Stimulated activated CD4-positive, alpha-beta T cell treated with anti-CD3 and anti-CD28 coated beads, TNF-alpha, amount 100 ng/mL, for 24 hours (primary cell): ENCODE results near the gene HSD3B7.
"Not testable (repeated sequence)": the region's sequence is repeated elsewhere in the genome, so short reads cannot be mapped to it uniquely, and the experiment has no call there.

Source experiments
- DNase-seq, 3 experiments: peaks; one replicate each; pipeline ENCODE4 v3.0.0-alpha.2; 2020; ENCODE audit warnings: low read depth in 3 of 3

The HSD3B7 gene

GRCh38 chr16:30984669-30985400 lies at the start of gene HSD3B7:
HSD3B7 (plus strand) TSS chr16:30985207; CDS start chr16:30985659, 452 bp downstream.
- peak; percentile 62 to 79 (median 72) for DNase-seq

- no peak for DNase-seq
These were observed 47.3 kb upstream of the HSD3B7 start for GRCh38 chr16:30937692-30938091.

DNA sequence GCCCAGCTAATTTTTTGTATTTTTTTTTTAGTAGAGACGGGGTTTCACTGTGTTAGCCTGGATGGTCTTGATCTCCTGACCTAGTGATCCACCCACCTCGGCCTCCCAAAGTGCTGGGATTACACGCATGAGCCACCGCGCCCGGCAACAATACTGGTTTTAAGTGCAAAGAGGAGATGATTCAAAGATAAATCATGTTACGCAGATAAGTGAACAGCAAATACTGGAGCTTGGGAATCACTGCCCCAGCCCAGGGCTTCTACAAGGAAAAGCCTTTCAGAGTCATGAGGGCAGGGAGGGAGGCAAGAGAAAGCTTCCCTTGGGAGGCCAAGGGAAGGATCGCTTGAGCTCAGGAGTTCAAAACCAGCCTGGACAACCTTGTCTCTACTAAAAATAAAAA lies 45.4 kb upstream of the HSD3B7 start:
- not testable (repeated sequence) for DNase-seq

DNA sequence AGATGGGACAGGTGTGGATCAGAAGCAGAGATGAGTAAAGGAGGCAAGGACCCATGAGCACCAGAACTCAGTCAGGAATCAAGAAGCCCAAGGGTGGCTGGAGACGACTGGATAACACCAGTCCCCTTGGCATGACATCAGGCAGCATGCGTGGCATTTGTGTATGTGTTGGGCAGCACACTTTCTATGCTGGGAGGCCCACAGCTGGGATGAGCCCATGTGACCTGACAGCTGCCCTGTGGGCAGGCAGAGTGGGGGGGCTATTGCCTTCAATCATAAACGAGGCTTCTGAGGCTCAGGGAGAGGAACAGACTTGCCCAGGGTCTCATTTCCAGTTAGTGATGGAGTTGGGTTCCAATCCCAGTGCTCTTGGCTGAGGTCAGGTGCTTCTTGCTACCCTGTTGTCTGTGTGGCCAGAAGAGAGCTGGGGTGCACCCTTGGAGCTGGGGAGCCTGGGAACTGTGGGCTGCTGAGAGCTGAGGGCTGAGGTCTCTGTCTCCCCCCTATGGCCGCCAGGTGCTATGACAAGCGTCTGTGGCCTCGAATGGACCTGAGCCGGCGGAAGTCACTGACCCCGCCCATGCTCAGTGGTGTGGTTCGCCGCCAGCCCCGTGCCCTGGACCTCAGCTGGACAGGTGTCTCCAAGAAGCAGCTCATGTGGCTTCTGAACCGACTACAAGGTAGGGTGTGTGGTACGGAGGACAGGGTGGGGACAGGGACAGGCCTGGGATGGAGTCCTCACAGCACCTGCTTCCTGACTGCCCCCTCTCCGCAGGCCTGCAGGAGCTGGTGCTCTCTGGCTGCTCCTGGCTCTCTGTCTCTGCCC lies 43.2 kb upstream of the HSD3B7 start:
- DNase-seq: peak in 1 of 3 experiments; percentile 62

- DNase-seq: no peak
These were observed 42.6 kb upstream of the HSD3B7 start for GRCh38 chr16:30942426-30942806.

GRCh38 chr16:30944352-30944751 lies 40.7 kb upstream of the HSD3B7 start:
- no peak for DNase-seq

DNA sequence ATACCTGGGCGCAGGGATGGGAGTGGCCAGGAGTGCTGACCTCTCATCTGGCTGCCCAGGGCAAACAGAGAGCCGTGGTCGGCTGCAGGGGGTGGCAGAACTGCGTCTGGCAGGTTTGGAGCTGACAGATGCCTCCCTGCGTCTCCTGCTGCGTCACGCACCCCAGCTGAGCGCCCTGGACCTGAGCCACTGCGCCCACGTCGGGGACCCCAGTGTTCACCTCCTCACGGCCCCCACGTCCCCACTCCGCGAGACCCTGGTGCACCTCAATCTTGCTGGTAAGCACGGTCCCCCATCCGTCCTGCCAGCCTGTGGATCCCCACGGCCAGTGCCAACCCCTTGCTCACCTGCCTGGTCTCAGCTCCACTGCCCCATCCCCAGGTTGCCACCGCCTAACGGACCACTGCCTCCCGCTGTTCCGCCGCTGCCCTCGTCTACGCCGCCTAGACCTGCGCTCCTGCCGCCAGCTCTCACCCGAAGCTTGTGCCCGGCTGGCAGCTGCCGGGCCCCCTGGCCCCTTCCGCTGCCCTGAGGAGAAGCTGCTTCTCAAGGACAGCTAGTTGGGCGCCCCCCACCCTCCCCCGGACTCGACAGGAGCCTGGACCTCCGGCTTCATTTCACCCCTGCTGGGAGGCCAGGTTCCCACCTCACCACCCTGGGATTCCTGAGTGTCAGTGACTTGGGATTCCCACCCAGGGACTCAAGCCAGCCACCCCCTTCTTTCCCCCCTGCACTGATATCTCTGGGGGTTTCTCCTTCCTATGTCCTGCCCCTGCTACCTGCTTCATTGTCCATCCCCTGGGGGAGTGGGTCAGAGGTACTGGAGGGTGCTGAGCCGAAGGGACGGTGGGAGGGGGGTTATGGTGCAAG lies 38.1 kb upstream of the HSD3B7 start:
- DNase-seq: no peak

GRCh38 chr16:30947541-30947858 lies 37.5 kb upstream of the HSD3B7 start:
- no peak for DNase-seq

DNA sequence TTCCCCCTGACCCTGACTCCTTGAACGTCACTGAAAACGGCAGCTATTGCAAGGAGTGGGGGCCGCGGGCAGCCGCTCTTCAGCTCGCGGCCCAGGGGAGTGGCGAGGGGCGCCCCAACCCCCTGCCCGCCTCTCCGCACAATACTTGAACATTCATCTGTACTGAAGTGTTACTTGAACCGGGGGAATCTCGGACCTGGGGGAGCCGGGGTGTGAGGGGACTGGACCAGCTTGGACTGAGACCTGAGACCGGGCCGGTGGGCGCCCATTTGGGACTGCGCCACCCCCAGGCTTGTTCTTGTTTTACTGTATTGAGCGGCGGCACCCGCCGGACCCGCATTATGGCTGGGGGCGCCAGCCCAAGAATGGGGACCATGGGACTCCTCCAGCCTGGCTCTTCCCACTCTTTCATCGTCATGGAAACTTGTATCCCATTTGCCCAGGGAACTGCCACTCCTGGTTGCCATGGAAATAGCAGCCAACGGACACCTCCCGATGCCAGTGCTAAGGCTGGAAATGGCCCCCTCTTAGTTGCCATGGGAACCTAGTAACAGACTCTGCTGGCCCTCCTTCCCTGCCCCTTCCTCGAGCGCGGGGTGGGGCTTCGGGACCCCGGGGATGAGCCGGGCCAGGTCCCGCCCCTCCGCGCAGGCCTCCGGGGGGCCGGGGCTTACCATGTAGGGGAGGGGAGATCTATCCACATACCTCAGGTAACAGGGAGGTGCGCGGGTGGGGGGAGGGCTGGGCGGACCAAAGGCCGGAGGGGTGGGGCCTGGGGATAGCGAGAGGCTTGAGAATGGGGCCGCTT lies 36.9 kb upstream of the HSD3B7 start:
- DNase-seq: no peak

DNA sequence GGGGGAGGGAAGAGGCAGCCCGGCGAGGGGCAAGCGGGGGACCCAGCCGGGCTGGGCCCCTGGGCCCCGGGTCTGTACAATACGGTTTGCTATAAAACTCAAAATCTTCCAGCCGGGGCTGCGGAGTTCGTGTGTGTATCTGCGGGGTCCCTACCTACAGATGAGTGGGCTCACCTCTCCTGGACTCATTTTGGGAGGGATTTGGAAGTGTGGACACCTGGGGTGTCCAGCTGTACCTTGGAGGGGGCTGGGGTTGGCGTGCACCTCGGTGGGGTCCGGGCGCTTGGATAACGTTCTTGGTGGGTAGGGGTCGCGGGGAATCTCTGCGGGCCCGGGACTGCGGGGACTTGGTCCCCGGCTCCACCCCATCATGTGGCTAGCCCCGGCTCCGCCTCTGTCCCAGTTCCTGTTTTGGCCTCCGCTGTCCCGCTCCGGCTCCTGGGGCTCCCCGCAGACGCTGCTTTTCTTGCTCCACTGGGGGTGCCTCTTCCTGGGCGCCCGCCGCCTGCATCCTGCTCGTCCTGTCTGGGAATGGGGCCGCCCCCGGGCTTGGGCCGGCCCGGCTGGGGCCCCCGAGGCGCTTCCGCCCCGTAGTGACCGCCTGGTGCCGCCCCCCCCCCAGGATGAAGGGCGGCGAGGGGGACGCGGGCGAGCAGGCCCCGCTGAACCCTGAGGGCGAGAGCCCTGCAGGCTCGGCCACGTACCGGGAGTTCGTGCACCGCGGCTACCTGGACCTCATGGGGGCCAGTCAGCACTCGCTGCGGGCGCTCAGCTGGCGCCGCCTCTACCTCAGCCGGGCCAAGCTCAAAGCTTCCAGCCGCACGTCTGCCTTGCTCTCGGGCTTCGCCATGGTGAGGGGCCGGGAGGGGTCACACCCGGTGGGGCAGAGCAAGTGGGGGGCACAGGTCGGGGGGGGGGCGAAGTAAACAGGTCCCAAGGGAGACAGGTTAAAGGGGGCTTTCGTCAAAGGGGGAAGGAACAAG lies 36.0 kb upstream of the HSD3B7 start, which contains the start of gene ORAI3:
Gene ORAI3, plus strand, starts transcription at position 402 of the 983 bp plus-strand sequence. Its CDS starts 222 bp downstream, at position 624.
- DNase-seq: peak in 1 of 3 experiments; percentile 52

DNA sequence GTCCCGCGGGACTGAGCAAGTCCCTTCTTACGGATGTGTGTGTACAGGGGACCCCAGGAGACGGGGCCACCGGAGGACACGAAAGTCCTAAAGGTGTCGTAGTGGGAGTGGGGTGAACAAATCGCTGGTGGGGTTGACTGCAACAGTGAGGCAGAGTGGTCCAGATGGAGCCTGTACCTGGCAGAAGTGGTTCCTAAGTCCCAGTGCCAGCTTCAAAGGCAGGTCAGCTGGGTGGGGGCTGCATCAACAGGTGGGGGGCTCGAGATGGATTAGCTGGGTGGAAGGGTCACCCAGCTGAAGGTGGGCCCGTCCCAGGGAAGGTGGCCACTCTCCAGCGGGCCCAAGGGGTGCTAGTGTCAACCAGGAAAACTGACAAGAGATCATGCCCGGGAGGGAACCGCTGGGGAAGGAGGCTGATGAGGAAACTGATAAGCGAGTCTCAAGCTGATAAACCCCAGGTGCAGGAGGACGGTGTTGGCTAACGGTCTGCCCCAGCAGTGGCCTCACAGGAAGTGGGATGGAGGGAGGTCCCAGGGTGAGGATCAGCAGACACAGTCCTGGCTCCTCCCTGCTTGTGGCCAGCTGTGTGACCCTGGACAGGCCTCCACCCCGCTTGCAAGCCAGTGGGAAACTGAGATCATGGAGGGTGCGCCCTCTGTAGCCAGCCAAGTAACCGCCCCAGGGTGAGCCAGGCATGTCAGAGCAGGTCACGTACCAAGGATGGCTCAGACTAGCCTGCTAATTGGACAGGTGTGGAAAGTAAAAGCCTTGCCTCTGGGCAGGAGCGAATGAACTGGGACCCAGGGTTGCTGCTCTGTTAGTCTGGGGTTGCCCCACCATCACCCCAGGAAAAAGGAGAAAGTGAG lies 35.1 kb upstream of the HSD3B7 start:
- DNase-seq: peak in 1 of 3 experiments; percentile 43

DNA sequence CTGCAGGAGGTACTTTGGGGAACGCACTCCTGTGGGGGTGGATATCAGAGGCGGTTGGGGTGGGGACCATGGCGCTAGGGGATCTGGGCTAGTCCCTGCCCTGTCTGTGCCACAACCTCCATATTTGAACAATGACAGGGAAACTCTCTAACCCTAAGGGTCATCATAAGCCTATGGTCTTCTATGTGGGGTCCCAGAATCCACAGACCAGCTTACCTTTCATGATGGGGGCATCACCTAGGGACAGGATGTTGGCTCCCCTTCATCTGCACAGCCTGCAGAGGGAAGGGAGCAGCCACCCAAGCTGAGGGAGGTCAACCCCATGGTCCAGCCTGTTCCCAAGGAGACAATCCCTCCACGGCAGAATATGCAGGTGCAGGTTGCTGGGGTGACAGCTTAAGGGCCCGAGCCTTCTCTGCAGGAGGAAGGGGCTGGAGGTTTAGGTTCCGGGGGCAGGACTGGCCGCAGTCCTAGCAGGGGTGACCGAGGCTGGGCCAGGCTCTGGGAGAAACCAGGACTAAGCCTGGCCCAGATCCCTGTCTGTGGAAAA lies 34.4 kb upstream of the HSD3B7 start:
- DNase-seq: no peak

- no peak for DNase-seq
These were observed 33.8 kb upstream of the HSD3B7 start for GRCh38 chr16:30951193-30951592.

GRCh38 chr16:30951750-30952149 lies 33.3 kb upstream of the HSD3B7 start:
- no peak for DNase-seq

DNA sequence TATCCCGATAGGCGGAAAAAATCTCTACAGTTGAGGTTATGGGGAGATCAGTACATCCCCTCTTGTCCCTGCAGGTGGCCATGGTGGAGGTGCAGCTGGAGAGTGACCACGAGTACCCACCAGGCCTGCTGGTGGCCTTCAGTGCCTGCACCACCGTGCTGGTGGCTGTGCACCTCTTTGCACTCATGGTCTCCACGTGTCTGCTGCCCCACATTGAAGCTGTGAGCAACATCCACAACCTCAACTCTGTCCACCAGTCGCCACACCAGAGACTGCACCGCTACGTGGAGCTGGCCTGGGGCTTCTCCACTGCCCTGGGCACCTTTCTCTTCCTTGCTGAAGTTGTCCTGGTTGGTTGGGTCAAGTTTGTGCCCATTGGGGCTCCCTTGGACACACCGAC lies 31.9 kb upstream of the HSD3B7 start:
- DNase-seq: no peak

GRCh38 chr16:30953511-30954124 lies 31.4 kb upstream of the HSD3B7 start:
- peak; percentile 29 to 65 (median 42) for DNase-seq

DNA sequence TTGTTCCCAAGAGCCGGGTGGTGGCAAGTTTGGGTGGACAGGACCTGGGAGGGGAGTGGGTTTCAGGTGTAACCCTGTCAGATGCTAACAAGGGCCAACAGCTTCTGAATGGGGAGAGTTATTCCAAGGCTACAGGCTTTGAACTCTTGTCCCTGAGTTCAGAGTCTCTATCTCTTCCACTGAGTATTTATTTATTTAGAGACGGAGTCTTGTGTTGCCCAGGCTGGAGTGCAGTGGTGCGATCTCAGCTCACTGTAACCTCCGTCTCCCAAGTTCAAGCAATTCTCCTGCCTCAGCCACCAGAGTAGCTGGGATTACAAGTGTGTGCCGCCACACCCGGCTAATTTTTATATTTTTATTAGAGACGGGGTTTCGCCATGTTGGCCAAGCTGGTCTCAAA lies 30.0 kb upstream of the HSD3B7 start:
- DNase-seq: no peak
